A673 (cell line): ENCODE results near the gene IARS1.

Experiments
- EZH2 ChIP-seq: fragments of 200-600 bp; sonication (generic); IDR thresholded peaks from 2 replicates; pipeline ENCODE4 v1.6.1; 2017; ENCODE audit warnings: borderline replicate concordance, low read depth, mild to moderate bottlenecking, mixed read lengths, antibody characterized with exemption, low read length; ENCODE audit not compliant: poor library complexity, severe bottlenecking
- TF ChIP-seq, protein P1 (sequence below): fragments of 300-800, 200-600 bp; sonication (generic); conservative IDR thresholded peaks from 2 replicates; pipeline ENCODE4 v1.5.1; 2017; ENCODE audit warnings: low read depth, mild to moderate bottlenecking, antibody characterized with exemption, low read length, moderate library complexity, mixed read lengths

DNA sequence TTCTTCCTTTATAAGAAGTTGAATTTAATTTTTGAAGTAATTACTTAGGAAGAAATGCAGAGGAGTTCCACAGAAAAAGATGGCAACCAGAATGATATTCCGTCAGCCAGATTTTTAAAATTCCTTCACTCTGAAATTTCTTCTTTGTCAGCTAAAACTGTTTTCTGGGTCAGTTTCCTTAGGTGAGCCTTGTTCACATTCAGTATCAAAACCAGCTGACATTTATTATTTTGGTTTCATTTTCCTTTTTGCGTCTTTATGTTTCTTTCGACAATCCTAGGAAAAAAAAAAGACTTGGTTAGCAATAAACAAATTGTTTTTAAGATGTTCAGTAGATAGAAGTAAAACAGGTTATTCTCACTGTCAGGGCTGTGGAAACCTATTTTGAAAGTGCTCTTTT is 4.1 kb upstream of the IARS1 start:
- TF ChIP-seq, protein P1, sequence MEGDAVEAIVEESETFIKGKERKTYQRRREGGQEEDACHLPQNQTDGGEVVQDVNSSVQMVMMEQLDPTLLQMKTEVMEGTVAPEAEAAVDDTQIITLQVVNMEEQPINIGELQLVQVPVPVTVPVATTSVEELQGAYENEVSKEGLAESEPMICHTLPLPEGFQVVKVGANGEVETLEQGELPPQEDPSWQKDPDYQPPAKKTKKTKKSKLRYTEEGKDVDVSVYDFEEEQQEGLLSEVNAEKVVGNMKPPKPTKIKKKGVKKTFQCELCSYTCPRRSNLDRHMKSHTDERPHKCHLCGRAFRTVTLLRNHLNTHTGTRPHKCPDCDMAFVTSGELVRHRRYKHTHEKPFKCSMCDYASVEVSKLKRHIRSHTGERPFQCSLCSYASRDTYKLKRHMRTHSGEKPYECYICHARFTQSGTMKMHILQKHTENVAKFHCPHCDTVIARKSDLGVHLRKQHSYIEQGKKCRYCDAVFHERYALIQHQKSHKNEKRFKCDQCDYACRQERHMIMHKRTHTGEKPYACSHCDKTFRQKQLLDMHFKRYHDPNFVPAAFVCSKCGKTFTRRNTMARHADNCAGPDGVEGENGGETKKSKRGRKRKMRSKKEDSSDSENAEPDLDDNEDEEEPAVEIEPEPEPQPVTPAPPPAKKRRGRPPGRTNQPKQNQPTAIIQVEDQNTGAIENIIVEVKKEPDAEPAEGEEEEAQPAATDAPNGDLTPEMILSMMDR: no peak
- TF ChIP-seq EZH2: no peak
